Neural cell (in vitro differentiated cells): ENCODE data around the gene DPP6.

Experiments used
- EP300 ChIP-seq: fragments of 450-650 bp; conservative IDR thresholded peaks from 2 replicates; pipeline ENCODE4 v1.6.1; 2014; ENCODE audit warnings: antibody characterized with exemption, mild to moderate bottlenecking, moderate library complexity; ENCODE audit not compliant: poor library complexity, severe bottlenecking
- EZH2 ChIP-seq: fragments of 200-600, 300-800 bp; shearing (Covaris generic), sonication (generic); IDR thresholded peaks from 2 replicates; pipeline ENCODE4 v1.6.1; 2014; ENCODE audit warnings: antibody characterized with exemption, low read length, borderline replicate concordance, mild to moderate bottlenecking; ENCODE audit not compliant: insufficient read depth, poor library complexity, severe bottlenecking
- POLR2AphosphoS5 ChIP-seq: IDR thresholded peaks from 2 replicates; pipeline ENCODE4 v1.6.1; 2012
- RAD21 ChIP-seq: fragments of 450-650 bp; conservative IDR thresholded peaks from 2 replicates; pipeline ENCODE4 v1.6.1; 2014; ENCODE audit warnings: antibody characterized with exemption, mild to moderate bottlenecking, moderate library complexity
- TAF1 ChIP-seq: IDR thresholded peaks from 2 replicates; pipeline ENCODE4 v1.6.1; 2012; ENCODE audit warnings: low read depth
- TF ChIP-seq, protein P1 (sequence below): fragments of 450-650 bp; IDR thresholded peaks from 2 replicates; pipeline ENCODE4 v1.5.1; 2014; ENCODE audit warnings: antibody characterized with exemption, mild to moderate bottlenecking, moderate library complexity; ENCODE audit not compliant: poor library complexity, severe bottlenecking
- TF ChIP-seq, protein P2 (sequence below): IDR thresholded peaks from 2 replicates; pipeline ENCODE4 v1.6.1; 2012; ENCODE audit warnings: borderline replicate concordance

DNA sequence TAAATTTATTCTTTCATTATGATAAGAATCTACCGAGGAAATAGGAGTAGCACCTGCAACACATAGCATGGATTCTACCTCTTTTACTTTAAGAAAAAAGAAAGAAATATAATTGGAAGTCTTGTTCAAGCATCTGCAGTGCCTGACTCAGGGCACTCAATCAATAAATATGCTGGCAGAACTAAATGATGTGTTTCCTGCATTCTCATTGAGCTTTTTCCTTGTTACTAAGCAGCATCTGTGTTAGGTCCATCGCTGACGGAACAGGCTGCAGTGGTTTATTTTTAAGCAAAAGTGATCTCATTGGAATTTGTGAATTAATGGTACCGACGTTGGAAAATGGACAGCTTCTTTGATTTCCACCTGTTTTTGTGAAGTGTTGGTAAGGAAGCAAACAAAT is 417.5 kb downstream of the DPP6 start:
- TF ChIP-seq, protein P1, sequence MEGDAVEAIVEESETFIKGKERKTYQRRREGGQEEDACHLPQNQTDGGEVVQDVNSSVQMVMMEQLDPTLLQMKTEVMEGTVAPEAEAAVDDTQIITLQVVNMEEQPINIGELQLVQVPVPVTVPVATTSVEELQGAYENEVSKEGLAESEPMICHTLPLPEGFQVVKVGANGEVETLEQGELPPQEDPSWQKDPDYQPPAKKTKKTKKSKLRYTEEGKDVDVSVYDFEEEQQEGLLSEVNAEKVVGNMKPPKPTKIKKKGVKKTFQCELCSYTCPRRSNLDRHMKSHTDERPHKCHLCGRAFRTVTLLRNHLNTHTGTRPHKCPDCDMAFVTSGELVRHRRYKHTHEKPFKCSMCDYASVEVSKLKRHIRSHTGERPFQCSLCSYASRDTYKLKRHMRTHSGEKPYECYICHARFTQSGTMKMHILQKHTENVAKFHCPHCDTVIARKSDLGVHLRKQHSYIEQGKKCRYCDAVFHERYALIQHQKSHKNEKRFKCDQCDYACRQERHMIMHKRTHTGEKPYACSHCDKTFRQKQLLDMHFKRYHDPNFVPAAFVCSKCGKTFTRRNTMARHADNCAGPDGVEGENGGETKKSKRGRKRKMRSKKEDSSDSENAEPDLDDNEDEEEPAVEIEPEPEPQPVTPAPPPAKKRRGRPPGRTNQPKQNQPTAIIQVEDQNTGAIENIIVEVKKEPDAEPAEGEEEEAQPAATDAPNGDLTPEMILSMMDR: no peak
- no peak for TF ChIP-seq EP300
- no peak for TF ChIP-seq EZH2
- TF ChIP-seq RAD21: no peak
- TF ChIP-seq POLR2AphosphoS5: no peak
- TF ChIP-seq, protein P2, sequence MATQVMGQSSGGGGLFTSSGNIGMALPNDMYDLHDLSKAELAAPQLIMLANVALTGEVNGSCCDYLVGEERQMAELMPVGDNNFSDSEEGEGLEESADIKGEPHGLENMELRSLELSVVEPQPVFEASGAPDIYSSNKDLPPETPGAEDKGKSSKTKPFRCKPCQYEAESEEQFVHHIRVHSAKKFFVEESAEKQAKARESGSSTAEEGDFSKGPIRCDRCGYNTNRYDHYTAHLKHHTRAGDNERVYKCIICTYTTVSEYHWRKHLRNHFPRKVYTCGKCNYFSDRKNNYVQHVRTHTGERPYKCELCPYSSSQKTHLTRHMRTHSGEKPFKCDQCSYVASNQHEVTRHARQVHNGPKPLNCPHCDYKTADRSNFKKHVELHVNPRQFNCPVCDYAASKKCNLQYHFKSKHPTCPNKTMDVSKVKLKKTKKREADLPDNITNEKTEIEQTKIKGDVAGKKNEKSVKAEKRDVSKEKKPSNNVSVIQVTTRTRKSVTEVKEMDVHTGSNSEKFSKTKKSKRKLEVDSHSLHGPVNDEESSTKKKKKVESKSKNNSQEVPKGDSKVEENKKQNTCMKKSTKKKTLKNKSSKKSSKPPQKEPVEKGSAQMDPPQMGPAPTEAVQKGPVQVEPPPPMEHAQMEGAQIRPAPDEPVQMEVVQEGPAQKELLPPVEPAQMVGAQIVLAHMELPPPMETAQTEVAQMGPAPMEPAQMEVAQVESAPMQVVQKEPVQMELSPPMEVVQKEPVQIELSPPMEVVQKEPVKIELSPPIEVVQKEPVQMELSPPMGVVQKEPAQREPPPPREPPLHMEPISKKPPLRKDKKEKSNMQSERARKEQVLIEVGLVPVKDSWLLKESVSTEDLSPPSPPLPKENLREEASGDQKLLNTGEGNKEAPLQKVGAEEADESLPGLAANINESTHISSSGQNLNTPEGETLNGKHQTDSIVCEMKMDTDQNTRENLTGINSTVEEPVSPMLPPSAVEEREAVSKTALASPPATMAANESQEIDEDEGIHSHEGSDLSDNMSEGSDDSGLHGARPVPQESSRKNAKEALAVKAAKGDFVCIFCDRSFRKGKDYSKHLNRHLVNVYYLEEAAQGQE: no peak
- no peak for TF ChIP-seq TAF1
